ENCODE results near the gene SPACDR.
A peak's percentile ranks its signal among the peaks of the same experiment; 100 is the strongest.

Gene SPACDR

DNA sequence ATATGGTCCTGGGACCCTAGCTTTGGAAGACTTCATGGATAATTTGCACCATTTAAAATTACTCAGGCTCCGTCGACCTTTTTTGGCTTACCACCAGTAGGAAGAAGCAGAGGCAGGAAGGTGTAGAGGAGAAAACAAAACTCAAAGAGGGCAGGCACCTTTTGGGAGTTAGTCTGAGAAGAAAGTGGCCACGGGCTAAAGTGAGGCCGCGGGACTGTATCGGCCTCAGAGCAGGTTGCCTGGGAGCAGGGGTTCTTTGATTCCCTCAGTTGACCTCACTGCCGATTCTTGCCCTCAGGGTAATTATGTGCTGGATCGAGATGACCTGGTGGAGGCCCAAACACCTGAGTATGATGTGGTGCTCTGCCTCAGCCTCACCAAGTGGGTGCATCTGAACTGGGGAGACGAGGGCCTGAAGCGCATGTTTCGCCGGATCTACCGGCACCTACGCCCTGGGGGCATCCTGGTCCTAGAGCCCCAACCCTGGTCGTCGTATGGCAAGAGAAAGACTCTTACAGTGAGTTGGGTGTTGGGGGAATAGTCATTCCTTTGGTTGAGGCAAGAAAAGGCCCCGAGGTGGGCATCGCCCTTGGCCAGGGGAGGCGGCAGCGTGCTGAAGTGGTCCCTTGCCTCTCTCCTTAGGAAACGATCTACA, 31.3 kb downstream of the SPACDR start:
- H3K27me3 ChIP-seq (ENCODE audit: control insufficient read depth, insufficient read depth, low read length), result peaks cover 3% of the 10 kb centered on the region; the same call in 1 of the 2 replicates
- peaks cover 14% of the 10 kb centered on the region for H3K4me1 ChIP-seq (ENCODE audit: control insufficient read depth, insufficient read depth, low read length)
- peaks cover 42% of the 10 kb centered on the region for H3K36me3 ChIP-seq (ENCODE audit: control insufficient read depth, insufficient read depth, low read length)
- no peaks in the 10 kb centered on the region for H3K9me3 ChIP-seq (ENCODE audit: control insufficient read depth, insufficient read depth, low read length)
- no peak overlapping the region for H3K4me3 ChIP-seq (ENCODE audit: low read depth, low read length)
- no peak overlapping the region for H3K27ac ChIP-seq (ENCODE audit: low read depth, low read length)
- no peak overlapping the region for H3K9ac ChIP-seq (ENCODE audit: low read depth, low read length)

DNA sequence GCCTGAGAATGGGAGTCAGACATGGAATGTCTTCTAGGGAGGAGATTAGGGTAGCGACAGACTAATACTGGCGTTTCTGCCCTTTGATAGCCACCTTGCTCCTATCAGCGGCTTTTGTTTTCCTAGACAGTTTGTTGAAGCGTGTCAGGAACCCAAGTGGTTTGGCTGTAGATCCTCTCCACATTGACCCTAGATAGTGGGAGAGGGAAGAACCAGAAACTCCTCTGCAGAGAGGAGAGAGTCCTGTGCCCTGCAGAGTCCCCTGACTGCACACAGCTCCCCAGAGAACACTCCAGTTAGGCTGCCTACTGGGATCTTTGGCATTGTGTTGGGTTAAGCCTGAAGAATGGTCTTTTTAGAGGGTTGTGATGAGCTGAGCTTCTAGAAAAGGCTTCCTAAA, 32.0 kb downstream of the SPACDR start:
- H3K27me3 ChIP-seq (ENCODE audit: control insufficient read depth, insufficient read depth, low read length), result peaks cover 7% of the 10 kb centered on the region
- H3K9me3 ChIP-seq (ENCODE audit: control insufficient read depth, insufficient read depth, low read length), result no peaks in the 10 kb centered on the region
- H3K9ac ChIP-seq (ENCODE audit: low read depth, low read length), result no peak overlapping the region
- no peak overlapping the region for H3K27ac ChIP-seq (ENCODE audit: low read depth, low read length)
- peaks cover 42% of the 10 kb centered on the region for H3K36me3 ChIP-seq (ENCODE audit: control insufficient read depth, insufficient read depth, low read length)
- H3K4me3 ChIP-seq (ENCODE audit: low read depth, low read length), result no peak overlapping the region; the same call in 1 of the 2 replicates
- peaks cover 14% of the 10 kb centered on the region for H3K4me1 ChIP-seq (ENCODE audit: control insufficient read depth, insufficient read depth, low read length)

DNA sequence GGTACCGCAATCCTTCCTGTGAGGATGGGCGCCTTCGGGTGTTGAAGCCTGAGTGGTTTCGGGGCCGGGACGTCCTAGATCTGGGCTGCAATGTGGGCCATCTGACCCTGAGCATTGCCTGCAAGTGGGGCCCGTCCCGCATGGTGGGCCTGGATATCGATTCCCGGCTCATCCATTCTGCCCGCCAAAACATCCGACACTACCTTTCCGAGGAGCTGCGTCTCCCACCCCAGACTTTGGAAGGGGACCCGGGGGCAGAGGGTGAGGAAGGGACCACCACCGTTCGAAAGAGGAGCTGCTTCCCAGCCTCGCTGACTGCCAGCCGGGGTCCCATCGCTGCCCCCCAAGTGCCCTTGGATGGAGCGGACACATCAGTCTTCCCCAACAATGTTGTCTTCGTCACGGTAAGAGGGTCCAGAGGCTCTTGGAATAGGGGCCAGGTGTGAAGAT, 32.7 kb downstream of the SPACDR start:
- peaks cover 7% of the 10 kb centered on the region for H3K27me3 ChIP-seq (ENCODE audit: control insufficient read depth, insufficient read depth, low read length)
- H3K27ac ChIP-seq (ENCODE audit: low read depth, low read length), result peak overlapping the region; percentile 100
- no peak overlapping the region for H3K4me3 ChIP-seq (ENCODE audit: low read depth, low read length)
- peaks cover 14% of the 10 kb centered on the region for H3K4me1 ChIP-seq (ENCODE audit: control insufficient read depth, insufficient read depth, low read length)
- H3K36me3 ChIP-seq (ENCODE audit: control insufficient read depth, insufficient read depth, low read length), result peaks cover 42% of the 10 kb centered on the region
- no peaks in the 10 kb centered on the region for H3K9me3 ChIP-seq (ENCODE audit: control insufficient read depth, insufficient read depth, low read length)
- no peak overlapping the region for H3K9ac ChIP-seq (ENCODE audit: low read depth, low read length)

- Histone ChIP-seq H3K4me1 (ENCODE audit: control insufficient read depth, insufficient read depth, low read length) (peaks cover 14% of the 10 kb centered on the region), H3K27ac (ENCODE audit: low read depth, low read length) (peak overlapping the region; percentile 100), H3K36me3 (ENCODE audit: control insufficient read depth, insufficient read depth, low read length) (peaks cover 42% of the 10 kb centered on the region)
Observed at GRCh38 chr7:100430493-100431285, 33.4 kb downstream of the SPACDR start.

GRCh38 chr7:100429637-100430492, 34.2 kb downstream of the SPACDR start, which contains the start of gene MEPCE:
Gene MEPCE (plus strand): TSS chr7:100429831. CDS start chr7:100430019, 188 bp downstream.
- Histone ChIP-seq H3K9me3 (ENCODE audit: control insufficient read depth, insufficient read depth, low read length) (no peaks in the 10 kb centered on the region), H3K4me1 (ENCODE audit: control insufficient read depth, insufficient read depth, low read length) (peaks cover 14% of the 10 kb centered on the region), H3K9ac (ENCODE audit: low read depth, low read length) (peak within 1 kb of the TSS; percentile 90), H3K36me3 (ENCODE audit: control insufficient read depth, insufficient read depth, low read length) (peaks cover 41% of the 10 kb centered on the region), H3K27ac (ENCODE audit: low read depth, low read length) (peak within 1 kb of the TSS; percentile 100), H3K4me3 (ENCODE audit: low read depth, low read length) (peak within 1 kb of the TSS; percentile 83), H3K27me3 (ENCODE audit: control insufficient read depth, insufficient read depth, low read length) (peaks cover 7% of the 10 kb centered on the region)

More at GRCh38 chr7:100430493-100431285, 33.4 kb downstream of the SPACDR start:
- no peaks in the 10 kb centered on the region for H3K9me3 ChIP-seq (ENCODE audit: control insufficient read depth, insufficient read depth, low read length)
- H3K4me3 ChIP-seq (ENCODE audit: low read depth, low read length), result peak overlapping the region; percentile 83
- H3K27me3 ChIP-seq (ENCODE audit: control insufficient read depth, insufficient read depth, low read length), result peaks cover 7% of the 10 kb centered on the region
- H3K9ac ChIP-seq (ENCODE audit: low read depth, low read length), result peak overlapping the region; percentile 41; the same call in 1 of the 2 replicates

- H3K27ac ChIP-seq (ENCODE audit: low read depth, low read length), result peak overlapping the region; percentile 100
- H3K27me3 ChIP-seq (ENCODE audit: control insufficient read depth, insufficient read depth, low read length), result peaks cover 7% of the 10 kb centered on the region
- H3K4me1 ChIP-seq (ENCODE audit: control insufficient read depth, insufficient read depth, low read length), result peaks cover 14% of the 10 kb centered on the region
- peaks cover 34% of the 10 kb centered on the region for H3K36me3 ChIP-seq (ENCODE audit: control insufficient read depth, insufficient read depth, low read length)
- peak overlapping the region; percentile 83 for H3K4me3 ChIP-seq (ENCODE audit: low read depth, low read length)
- peak overlapping the region; percentile 90 for H3K9ac ChIP-seq (ENCODE audit: low read depth, low read length)
- no peaks in the 10 kb centered on the region for H3K9me3 ChIP-seq (ENCODE audit: control insufficient read depth, insufficient read depth, low read length)
Observed at GRCh38 chr7:100428967-100429636, 35.0 kb downstream of the SPACDR start.

GRCh38 chr7:100428199-100428966, 35.7 kb downstream of the SPACDR start, which contains the start of gene ZCWPW1:
Gene ZCWPW1 (minus strand): TSS chr7:100428703. CDS start chr7:100420649, 8,054 bp downstream.
- Histone ChIP-seq H3K27ac (ENCODE audit: low read depth, low read length) (peak within 1 kb of the TSS; percentile 100), H3K36me3 (ENCODE audit: control insufficient read depth, insufficient read depth, low read length) (peaks cover 27% of the 10 kb centered on the region), H3K9ac (ENCODE audit: low read depth, low read length) (peak within 1 kb of the TSS; percentile 90), H3K4me1 (ENCODE audit: control insufficient read depth, insufficient read depth, low read length) (peaks cover 14% of the 10 kb centered on the region), H3K4me3 (ENCODE audit: low read depth, low read length) (peak within 1 kb of the TSS; percentile 83), H3K9me3 (ENCODE audit: control insufficient read depth, insufficient read depth, low read length) (no peaks in the 10 kb centered on the region), H3K27me3 (ENCODE audit: control insufficient read depth, insufficient read depth, low read length) (peaks cover 7% of the 10 kb centered on the region)

DNA sequence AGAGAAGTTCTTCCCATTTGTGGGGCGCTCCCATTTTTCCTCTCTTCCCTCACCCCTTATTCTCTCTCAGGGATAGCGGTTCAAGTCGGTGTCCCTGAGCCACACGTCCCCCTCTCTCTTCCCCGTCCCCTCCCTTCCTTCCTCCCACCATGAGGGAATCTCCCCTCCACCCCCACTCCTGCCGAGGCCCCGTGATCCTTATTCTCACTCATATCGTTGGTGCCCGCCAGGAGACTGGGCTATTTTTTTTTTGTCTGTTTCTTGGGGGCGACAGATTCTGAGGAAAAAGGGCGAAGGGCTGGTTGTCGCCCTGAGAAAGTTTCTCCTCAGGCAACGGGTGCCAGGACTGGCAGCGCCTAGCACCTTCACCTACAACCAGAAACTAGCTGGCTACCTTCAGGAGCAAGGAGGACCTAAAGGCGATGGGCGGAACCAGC, 36.3 kb downstream of the SPACDR start:
- peaks cover 14% of the 10 kb centered on the region for H3K4me1 ChIP-seq (ENCODE audit: control insufficient read depth, insufficient read depth, low read length)
- peak overlapping the region; percentile 83; the same call in 1 of the 2 replicates for H3K4me3 ChIP-seq (ENCODE audit: low read depth, low read length)
- peaks cover 7% of the 10 kb centered on the region for H3K27me3 ChIP-seq (ENCODE audit: control insufficient read depth, insufficient read depth, low read length)
- H3K36me3 ChIP-seq (ENCODE audit: control insufficient read depth, insufficient read depth, low read length), result peaks cover 21% of the 10 kb centered on the region
- no peak overlapping the region for H3K9ac ChIP-seq (ENCODE audit: low read depth, low read length)
- H3K9me3 ChIP-seq (ENCODE audit: control insufficient read depth, insufficient read depth, low read length), result no peaks in the 10 kb centered on the region
- H3K27ac ChIP-seq (ENCODE audit: low read depth, low read length), result peak overlapping the region; percentile 100

DNA sequence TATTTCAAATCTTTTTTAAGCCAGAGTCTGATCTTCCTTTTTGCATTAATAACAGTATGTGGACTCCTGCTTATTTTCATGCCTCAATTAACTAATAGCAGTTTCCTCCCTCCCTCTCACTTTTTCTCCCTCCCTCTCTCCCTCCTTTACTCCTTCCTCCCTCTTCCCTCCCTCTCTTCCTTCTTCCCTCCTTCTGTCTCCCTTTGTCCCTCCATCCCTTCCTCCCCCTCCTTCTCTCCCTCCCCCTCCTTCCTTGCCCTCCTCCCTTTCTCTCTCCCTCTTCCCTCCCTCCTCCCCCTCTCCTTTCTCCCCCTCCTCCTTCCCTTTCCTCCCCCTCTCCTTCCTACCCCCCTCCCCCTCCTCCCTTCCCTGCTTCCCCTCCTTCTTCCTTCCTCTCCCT, 37.5 kb downstream of the SPACDR start:
- H3K9ac ChIP-seq (ENCODE audit: low read depth, low read length), result no peak overlapping the region
- H3K36me3 ChIP-seq (ENCODE audit: control insufficient read depth, insufficient read depth, low read length), result peaks cover 8% of the 10 kb centered on the region
- no peaks in the 10 kb centered on the region for H3K9me3 ChIP-seq (ENCODE audit: control insufficient read depth, insufficient read depth, low read length)
- H3K27me3 ChIP-seq (ENCODE audit: control insufficient read depth, insufficient read depth, low read length), result peaks cover 7% of the 10 kb centered on the region
- no peak overlapping the region for H3K4me3 ChIP-seq (ENCODE audit: low read depth, low read length)
- H3K4me1 ChIP-seq (ENCODE audit: control insufficient read depth, insufficient read depth, low read length), result peaks cover 12% of the 10 kb centered on the region
- no peak overlapping the region for H3K27ac ChIP-seq (ENCODE audit: low read depth, low read length)

Data from HUES48 (cell line).